Activated T-helper 1 cell treated with Interleukin-2 at 50 U/mL for 16 hours (primary cell): ENCODE measurements around the gene GATAD2B.
"Not testable (repeated sequence)": the region's sequence is repeated elsewhere in the genome, so short reads cannot be mapped to it uniquely, and the experiment has no call there.

ENCODE experiments used
- DNase-seq: peaks from one replicate; pipeline ENCODE4 v3.0.0-alpha.2; 2020; ENCODE audit warnings: low read depth

The GATAD2B gene

GRCh38 chr1:153929981-153930948, 7.5 kb upstream of the GATAD2B start:
- DNase-seq: no peak

- no peak for DNase-seq
These were observed 6.7 kb upstream of the GATAD2B start for GRCh38 chr1:153929426-153929825.

- DNase-seq: no peak
These were observed 6.1 kb upstream of the GATAD2B start for GRCh38 chr1:153928791-153929341.

GRCh38 chr1:153928245-153928644, 5.5 kb upstream of the GATAD2B start:
- no peak for DNase-seq

- DNase-seq: no peak
These were observed 3.6 kb upstream of the GATAD2B start for GRCh38 chr1:153926405-153926804.

- DNase-seq: no peak
These were observed 448 bp downstream of the GATAD2B start for GRCh38 chr1:153922076-153922971.

DNA sequence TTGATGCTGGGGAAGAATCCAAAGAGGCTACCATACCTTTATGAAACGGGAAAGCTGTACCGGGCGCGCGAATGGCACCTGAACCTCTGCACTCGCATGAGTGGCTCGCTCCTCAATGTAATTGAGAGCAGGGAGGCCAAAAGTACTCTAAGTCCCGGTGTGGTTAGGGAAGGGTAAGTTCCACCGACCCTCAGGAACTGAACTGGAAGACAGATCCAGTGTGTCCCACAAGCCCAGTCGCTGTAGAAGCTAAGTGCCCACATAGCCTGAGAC, 1.0 kb downstream of the GATAD2B start:
- no peak for DNase-seq

GRCh38 chr1:153921080-153921802, 1.5 kb downstream of the GATAD2B start:
- DNase-seq: no peak

DNA sequence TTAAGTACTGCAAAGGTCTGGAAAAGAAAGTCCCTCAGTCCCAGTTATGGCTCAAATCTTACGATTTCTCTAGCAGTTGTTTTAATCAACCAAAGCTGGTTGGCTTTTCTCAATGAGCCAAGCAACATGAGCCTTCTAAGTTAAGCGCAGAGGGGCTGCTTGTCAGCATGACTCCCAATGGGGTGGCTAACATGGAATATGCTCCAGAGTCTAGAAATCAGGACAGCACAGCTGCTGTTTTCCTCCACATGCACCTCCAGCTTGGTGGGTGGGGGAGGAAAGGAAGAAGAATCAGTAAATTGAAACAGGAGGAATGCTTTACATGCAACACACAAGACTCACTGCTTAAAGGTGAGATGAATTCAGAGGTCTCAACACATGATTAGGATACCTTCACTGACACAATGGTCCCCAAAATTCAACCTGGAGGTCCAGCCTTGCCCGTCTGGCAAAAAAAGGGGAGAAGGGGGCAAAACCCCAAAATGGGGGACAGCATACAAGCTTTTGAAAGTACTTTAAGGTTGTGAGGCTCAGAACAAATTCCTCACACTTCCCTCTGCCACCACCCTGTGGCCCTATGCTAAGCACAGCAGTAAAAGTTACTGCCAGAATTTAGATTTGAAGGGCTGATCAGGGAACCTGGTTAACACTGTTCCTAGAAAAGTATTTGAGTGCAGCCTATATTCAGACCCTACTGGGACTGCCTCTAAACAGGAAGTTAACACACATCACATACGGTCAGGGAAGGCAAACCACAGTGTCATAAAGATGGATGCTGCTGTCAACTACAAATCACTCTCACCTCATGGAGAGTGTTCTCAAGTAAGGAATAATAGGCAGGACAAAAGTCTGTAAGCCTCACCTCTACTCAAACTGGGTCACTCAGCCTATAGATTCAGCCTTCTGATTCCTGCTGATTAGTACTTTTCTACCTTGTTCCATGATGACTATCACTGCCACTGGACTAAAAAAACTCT, 2.6 kb downstream of the GATAD2B start:
- no peak for DNase-seq

DNA sequence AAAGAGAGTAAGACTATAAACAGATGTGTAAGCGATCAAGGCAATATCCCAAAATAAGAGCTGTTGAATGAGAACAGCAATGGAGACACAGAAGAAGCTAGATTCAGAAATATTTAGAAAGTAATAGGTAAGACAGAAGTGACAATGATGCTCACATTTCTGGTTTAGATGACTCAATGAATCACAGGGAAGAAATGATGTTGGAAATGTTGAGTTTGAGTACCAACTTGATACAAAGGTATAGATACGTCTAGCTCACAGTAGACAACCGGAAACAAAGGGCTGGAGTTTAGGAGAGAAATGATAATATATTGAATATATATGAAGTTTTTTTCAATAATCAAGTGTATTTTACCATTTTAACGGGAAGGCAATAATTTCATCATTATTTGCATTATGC, 6.5 kb downstream of the GATAD2B start:
- no peak for DNase-seq

DNA sequence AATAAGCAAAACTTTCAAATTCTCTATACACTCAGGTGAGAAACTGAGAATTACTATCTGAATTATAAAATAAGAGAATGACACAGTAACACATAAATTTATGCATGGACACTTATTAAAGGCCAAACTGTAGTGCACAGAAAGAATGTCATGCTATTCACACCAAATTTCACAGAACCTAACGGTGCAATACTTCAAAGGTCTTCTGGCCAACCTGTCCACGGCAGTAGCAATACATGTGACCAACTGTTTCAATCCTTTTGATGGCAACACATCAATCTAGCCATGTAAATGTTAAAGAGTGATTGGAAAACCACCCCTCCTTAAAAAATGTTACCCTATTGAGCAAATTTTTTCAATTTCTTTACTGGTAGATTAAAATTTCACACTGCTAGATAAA, 10.4 kb downstream of the GATAD2B start:
- DNase-seq: no peak

- DNase-seq: not testable (repeated sequence)
These were observed 12.2 kb downstream of the GATAD2B start for GRCh38 chr1:153910560-153910959.

DNA sequence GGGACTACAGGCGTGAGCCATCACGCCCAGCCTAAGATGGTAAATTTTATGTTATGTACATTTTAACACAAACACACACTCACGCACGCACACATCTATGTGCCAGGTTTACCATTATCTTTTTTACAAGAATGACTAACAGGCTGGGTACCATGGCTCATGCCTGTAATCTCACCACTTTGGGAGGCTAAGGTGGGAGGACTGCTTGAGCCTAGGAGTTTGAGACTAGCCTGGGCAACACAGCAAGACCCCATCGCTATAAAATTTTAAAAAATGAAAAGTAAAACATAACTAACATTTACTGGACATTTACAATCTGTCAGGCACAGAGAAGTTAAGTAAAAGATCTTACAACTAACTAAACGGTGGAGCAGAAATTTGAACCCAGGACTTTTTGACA, 14.7 kb downstream of the GATAD2B start:
- no peak for DNase-seq

GRCh38 chr1:153907134-153907533, 15.6 kb downstream of the GATAD2B start:
- no peak for DNase-seq

DNA sequence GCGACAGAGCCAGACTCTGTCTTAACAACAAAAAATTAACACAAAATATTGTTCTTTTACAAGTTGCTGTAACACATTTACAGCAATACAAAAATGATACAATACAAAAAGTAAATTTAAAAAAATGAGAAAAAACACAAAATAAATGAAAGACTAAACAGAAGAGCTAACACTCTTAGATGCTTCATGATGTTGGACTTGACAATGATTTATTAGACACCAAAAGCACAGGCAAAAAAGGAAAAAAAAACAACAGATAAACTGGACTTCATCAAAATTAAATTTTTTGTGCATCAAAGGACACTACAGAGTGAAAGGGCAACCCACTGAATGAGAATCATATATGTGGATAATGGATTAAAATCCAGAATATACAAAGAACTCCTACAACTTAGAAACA, 16.4 kb downstream of the GATAD2B start:
- no peak for DNase-seq

DNA sequence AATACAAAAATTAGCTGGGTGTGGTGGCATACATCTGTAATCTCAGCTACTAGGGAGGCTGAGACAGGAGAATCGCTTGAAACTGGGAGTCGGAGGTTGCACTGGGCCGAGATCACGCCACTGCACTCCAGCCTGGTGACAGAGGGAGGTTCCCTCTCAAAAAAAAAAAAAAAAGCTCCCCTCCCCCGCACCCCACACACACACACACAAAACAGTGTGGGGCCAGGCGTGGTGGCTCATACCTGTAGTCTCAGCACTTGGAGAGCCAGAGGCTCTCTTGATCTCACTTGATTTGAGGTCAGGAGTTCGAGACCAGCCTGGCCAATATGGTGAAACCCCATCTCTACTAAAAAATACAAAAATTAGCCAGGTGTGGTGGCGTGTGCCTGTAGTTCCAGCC, 16.9 kb downstream of the GATAD2B start:
- DNase-seq: not testable (repeated sequence)

DNA sequence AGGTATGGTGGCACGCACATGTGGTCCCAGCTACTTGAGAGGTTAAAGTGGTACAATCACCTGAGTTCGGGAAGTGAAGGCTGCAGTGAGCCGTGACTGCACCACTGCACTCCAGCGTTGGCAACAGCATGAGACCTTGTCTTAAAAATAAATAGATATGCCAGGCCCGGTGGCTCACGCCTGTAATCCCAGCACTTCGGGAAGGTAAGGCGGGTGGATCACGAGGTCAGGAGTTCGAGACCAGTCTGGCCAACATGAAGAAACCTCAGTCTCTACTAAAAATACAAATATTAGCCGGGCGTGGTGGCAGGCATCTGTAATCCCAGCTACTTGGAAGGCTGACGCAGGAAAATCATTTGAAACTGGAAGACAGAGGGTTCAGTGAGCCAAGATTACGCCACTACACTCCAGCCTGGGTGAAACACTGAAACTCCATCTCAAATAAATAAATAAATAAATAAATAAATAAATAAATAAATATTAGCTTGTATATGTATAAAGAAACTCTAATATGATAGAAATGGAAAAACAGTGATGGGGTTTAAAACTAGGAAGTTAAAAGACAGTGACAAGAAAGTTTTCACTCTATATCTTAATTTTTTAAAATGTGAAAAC, 18.8 kb downstream of the GATAD2B start:
- DNase-seq: no peak

GRCh38 chr1:153899509-153899908, 23.3 kb downstream of the GATAD2B start:
- no peak for DNase-seq

DNA sequence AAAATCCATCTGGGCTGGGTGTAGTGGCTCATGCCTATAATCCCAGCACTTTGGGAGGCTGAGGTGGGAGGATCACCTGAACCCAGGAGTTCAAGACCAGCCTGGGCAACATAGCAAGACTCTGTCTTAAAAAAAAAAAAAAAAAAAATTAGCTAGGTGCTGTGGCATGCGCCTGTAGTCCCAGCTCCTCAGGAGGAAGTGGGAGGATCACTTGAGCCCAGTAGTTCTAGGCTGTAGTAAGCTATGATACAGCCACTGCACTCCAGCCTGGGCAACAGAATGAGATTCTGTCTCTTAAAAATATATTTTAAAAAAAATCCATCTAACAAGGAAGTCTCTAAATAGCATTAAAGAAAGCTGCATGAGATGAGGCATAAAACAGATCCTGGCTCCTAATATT, 26.9 kb downstream of the GATAD2B start:
- not testable (repeated sequence) for DNase-seq

DNA sequence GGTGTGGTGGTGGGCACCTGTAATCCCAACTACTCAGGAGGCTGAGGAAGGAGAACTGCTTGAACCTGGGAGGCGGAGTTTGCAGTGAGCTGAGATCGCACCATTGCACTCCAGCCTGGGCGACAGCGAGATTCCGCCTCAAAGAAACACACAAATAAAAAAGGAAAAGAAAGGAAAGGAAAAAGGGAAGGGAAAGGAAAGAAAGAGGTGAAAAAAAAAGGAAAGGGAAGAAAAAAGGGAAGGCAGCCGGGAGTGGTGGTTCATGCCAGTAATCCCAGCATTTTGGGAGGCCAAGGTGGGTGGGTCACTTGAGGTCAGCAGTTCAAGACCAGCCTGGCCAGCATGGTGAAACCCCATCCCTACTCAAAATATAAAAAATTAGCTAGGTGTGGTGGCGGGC, 31.7 kb downstream of the GATAD2B start:
- DNase-seq: not testable (repeated sequence)
